GM21786 (cell line): Measurements from ENCODE around the gene HLA-B.
"Not testable (repeated sequence)": the region's sequence is repeated elsewhere in the genome, so short reads cannot be mapped to it uniquely, and the experiment has no call there.

Experiments used
- ATAC-seq: cut with Tn5 transposase; IDR thresholded peaks from one replicate; pipeline ENCODE4 v1.9.1; 2021; ENCODE audit not compliant: unreplicated experiment

HLA-B gene

DNA sequence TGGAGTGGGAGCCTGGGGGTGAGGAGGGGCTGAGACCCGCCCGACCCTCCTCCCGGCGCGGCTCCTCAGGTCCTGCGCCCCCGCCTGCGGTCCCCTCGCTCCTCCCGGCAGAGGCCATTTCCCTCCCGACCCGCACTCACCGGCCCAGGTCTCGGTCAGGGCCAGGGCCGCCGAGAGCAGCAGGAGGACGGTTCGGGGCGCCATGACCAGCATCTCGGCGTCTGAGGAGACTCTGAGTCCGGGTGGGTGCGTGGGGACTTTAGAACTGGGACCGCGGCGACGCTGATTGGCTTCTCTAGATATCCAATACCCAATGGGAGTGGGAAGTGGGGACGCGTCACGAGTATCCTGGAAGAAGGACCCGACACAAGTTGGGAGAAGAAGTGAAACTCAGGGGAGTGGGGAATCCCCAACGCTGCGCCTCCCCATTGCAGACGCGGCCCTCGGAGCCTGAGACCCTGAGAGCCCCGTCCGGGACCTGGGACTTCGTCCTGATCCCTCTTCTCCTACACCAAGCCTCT, at the start of gene HLA-B:
Gene HLA-B, minus strand, starts transcription at position 234 of the 521 bp plus-strand sequence. Its CDS starts 21 bp downstream, at position 213.
- peak; percentile 75 for ATAC-seq

- ATAC-seq = no peak
Measured at GRCh38 chr6:31405996-31406395, 49.0 kb upstream of the HLA-B start.

GRCh38 chr6:31404061-31404364, 47.0 kb upstream of the HLA-B start:
- not testable (repeated sequence) for ATAC-seq

DNA sequence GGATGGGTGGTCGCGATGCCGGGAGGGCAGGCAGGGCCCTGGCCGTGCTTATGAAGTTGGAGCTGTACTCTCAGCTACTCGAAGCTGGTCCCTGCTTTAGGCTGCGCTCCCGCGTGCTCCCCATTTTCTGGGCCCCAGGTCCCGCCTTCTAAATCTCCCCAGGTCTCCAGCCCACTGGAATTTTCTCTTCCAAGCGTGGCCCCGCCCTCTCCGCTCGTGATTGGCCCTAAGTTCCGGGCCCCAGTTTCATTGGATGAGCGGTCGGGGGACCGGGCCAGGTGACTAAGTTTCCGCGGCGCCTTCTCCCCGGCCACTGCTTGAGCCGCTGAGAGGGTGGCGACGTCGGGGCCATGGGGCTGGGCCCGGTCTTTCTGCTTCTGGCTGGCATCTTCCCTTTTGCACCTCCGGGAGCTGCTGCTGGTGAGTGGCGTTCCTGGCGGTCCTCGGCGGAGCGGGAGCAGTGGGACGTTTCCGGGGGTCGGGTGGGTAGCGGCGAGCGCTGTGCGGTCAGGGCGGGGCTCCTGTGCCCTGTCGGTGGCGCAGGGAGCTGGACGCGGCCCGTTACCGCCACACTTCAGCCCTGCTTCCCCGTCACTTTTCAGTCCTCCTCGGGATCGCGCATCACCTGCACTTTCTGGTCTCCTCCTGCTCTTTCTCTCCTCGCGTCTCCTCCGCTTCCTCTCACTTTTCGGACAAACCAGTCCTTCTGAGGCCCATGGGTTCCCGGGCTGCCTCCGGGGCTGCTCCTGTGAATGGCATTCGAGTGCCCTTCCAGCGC, 46.5 kb upstream of the HLA-B start, which contains the start of gene MICA:
Gene MICA, plus strand, starts transcription at position 313 of the 778 bp plus-strand sequence. Its CDS starts 38 bp downstream, at position 351.
- ATAC-seq = peak; percentile 50

GRCh38 chr6:31402324-31403282, 45.6 kb upstream of the HLA-B start:
- peak; percentile 14 for ATAC-seq

DNA sequence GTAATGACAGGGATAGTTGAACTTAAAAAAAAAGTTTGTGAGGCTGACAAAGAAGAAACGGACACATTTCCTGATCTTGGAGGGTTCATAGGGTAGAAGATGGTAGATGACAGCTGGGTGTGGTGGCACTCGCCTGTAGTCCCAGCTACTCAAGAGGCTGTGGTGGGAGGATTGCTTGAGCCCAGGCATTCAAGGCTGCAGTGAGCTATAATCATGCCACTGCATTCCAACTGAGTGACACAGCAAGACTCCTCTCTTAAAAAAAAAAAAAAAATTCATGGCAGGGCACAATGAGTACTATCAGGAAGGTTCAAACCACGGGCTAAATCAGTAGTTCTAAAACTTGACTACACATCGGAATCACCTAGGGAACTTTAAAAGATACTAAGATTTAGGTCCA, 44.4 kb upstream of the HLA-B start:
- no peak for ATAC-seq

DNA sequence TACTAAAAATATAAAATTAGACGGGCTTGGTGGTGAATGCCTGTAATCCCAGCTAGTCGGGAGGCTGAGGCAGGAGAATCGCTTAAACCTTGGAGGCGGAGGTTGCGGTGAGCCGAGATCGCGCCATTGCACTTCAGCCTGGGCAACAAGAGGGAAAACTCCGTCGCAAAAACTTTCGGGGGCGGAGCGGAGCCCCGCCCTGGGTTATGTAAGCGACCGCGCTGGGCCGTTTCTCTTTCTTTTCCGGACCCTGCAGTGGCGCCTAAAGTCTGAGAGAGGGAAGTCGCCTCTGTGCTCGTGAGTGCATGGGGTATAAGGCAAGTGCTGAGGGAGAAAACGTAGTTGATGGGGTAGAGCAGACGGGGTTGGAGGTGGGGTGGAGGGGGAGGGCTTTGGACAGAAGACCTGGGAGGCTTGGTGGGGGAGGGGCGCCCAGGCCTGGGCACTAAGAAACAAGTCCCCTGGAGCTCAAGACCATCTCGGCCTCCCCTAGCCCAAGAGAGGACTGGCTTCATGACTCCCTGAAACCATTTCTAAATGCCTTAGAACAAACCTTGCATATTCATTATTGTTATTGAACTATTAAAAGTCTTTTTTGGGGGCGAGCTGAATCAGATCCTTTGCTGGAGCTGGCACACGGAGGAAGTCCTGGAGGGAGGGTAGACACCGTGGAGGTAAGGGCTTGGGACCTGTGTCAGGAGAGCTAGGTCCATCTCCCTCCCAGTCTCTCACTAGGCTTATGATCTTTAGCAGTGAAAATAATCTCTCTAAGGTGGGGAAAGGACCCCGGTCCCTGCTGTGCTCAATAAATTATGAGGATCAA, 43.7 kb upstream of the HLA-B start:
- no peak for ATAC-seq

DNA sequence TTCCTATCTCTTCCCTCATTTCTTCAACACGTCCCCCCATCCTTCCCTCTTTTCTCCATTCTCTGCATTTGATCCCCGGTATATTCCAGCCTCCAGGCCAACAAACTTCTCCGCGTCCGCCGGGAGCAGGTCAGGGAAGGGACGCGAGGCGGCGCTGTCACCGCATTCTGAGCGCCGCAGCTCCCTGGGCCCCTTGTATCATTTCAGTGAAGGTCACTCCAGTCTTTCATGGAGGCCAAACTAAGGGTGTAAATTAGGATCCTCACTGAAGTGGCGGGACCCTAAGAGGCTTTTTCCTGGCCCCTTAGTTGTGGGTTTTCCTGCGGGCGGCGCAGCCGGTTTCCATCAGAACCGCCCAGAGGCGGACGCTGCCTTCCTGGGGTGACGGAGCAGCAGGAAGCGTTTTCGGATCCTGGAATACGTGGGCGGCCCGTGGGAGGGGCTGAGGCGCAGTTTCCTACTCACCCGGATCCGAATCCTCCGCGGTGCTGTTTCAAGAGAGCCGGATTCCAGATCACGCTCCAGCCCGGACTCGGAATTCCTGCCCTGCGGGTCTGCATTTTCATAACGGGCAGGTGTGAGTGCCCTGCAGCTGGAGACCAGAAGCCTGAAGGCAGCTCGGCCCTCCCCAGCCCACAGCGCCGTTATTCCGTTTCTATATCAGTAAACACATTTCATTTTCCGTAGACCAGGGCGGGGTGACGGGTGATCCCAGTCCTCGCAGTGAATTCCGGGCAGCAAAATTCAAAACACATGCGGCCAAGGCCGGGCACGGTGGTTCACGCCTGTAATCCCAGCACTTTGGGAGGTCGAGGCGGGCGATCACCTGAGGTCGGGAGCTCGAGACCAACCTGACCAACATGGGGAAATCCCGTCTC, 42.8 kb upstream of the HLA-B start:
- peak; percentile 34 for ATAC-seq

DNA sequence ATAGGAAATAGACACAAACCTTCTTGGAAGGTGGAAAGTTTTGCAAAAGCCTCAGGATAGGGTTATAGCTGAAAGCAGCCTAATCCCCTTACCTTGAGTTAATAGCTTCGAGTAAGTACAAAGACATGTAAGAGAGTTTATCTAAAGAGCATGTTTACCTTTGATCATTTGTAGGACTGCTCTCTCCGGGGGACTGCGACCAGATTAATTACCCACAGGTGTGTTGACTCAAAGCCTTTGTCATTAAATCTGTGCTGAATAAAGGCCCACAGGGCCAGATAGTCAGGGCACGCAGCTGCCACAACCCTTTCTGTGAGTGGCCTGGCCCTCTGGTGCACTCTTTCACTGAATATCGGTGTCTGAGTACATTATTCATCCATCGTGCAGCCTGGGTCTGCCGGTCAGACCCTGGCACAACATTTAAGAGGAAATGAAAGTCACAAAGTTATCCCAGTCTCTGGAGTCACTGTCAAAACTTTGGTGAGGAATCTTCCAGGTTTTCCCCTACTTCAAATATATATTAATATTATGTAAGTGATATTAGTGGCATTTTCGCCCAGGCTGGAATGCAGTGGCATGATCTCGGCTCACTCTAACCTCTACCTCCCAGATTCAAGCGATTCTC, 41.0 kb upstream of the HLA-B start:
- no peak for ATAC-seq

- ATAC-seq = not testable (repeated sequence)
Measured at GRCh38 chr6:31397153-31397499, 40.1 kb upstream of the HLA-B start.

DNA sequence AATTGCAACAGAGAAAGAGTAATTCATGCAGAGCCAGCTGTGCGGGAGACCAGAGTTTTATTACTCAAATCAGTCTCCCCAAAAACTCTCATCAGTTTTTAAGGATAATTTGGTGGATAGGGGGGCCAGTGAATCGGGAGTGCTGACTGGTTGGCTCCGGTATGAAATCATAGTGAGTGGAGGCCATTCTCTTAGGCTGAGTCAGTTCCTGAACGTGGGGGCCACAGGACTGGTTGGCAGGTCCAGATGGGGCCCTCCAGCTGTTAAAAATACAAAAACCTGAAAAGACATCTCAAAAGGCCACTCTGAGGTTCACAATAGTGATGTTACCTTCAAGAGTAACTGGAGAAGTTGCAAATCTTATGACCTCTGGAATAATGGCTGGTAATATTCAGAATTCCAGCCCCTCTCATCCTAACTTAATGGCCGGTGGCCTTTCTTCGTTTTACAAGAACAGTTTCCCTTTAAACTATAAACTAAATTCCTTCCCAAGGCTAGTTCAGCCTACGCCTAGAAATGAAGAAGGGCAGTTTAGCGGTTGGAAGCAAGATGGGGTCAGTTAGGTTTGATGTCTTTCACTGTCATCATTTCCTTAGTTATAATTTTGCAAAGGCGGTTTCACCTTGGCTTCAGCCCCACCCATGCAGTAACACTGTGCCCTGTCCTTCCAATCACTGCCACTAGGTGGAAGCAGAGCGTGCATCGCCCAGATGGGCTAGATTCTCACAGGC, 39.6 kb upstream of the HLA-B start:
- no peak for ATAC-seq

GRCh38 chr6:31395832-31396231, 38.9 kb upstream of the HLA-B start:
- no peak for ATAC-seq

GRCh38 chr6:31394381-31394780, 37.4 kb upstream of the HLA-B start:
- no peak for ATAC-seq

GRCh38 chr6:31393932-31394331, 37.0 kb upstream of the HLA-B start:
- no peak for ATAC-seq

GRCh38 chr6:31389802-31390132, 32.8 kb upstream of the HLA-B start:
- not testable (repeated sequence) for ATAC-seq

GRCh38 chr6:31388916-31389801, 32.2 kb upstream of the HLA-B start:
- ATAC-seq = not testable (repeated sequence)

GRCh38 chr6:31386977-31387376, 30.0 kb upstream of the HLA-B start:
- ATAC-seq = no peak

- ATAC-seq = no peak
Measured at GRCh38 chr6:31386099-31386498, 29.1 kb upstream of the HLA-B start.
